Suprapubic skin (tissue), 4 donors: ENCODE data around the gene KCNH8. TPM values are rescaled to one million over a fixed set of nuclear protein-coding genes. Genes with fewer than 3 reads are reported as not detected.
A peak's percentile ranks its signal among the peaks of the same experiment; 100 is the strongest.

ENCODE experiments used
- DNase-seq, 2 donors: peaks; one replicate each; pipeline ENCODE4 v3.0.0-alpha.2; 2019; ENCODE audit warnings: low spot score in 2 of 2
- H3K27ac ChIP-seq: fragments of 200-600 bp; sonication (generic); one replicate; pipeline ENCODE4 v1.5.1; 2019
- H3K27me3 ChIP-seq: fragments of 200-600 bp; sonication (generic); one replicate; pipeline ENCODE4 v1.5.1; 2019
- H3K36me3 ChIP-seq: fragments of 200-600 bp; sonication (generic); one replicate; pipeline ENCODE4 v1.5.1; 2019
- H3K4me1 ChIP-seq: fragments of 200-600 bp; sonication (generic); one replicate; pipeline ENCODE4 v1.5.1; 2019
- H3K4me3 ChIP-seq: fragments of 200-600 bp; sonication (generic); one replicate; pipeline ENCODE4 v1.5.1; 2019; ENCODE audit warnings: mild to moderate bottlenecking
- H3K9me3 ChIP-seq: fragments of 200-600 bp; sonication (generic); one replicate; pipeline ENCODE4 v1.5.1; 2019
- CTCF ChIP-seq, 2 donors: fragments of 200-600 bp in 1 of 2; fragments of 450-650 bp in 1 of 2; sonication (generic) in 1 of 2; IDR thresholded peaks; one replicate each; pipeline ENCODE4 v1.5.1; 2016 to 2019; ENCODE audit warnings: antibody characterized with exemption in 2 of 2, mild to moderate bottlenecking in 1 of 2, moderate library complexity in 1 of 2
- EP300 ChIP-seq: sonication (generic); formaldehyde crosslinking; IDR thresholded peaks from one replicate; pipeline ENCODE4 v1.6.1; 2017; ENCODE audit warnings: antibody characterized with exemption
- POLR2A ChIP-seq, 2 donors: fragments of 450-650 bp; IDR thresholded peaks; one replicate each; pipeline ENCODE4 v1.6.1; 2017; ENCODE audit warnings: antibody characterized with exemption in 2 of 2, mild to moderate bottlenecking in 2 of 2, moderate library complexity in 2 of 2
- POLR2AphosphoS5 ChIP-seq, 3 donors: sonication (generic); formaldehyde crosslinking; IDR thresholded peaks; one replicate each; pipeline ENCODE4 v1.6.1; 2017; ENCODE audit warnings: antibody characterized with exemption in 3 of 3
- WGBS: methylation state at CpG from one replicate; pipeline ENCODE4 v1.1.5; 2018; 5-methylcytosine and 5-hydroxymethylcytosine counted together
- total RNA-seq, 4 donors: library from RNA; depleted of rRNA; stranded (reverse); fragments of >200 nt; gene quantifications; one replicate each; pipeline ENCODE4 v1.1.0, GENCODE V29; 2016

The KCNH8 gene
- total RNA-seq, 4 donors from 2014 or later: 0.40 to 1.6 (median 0.58) TPM

- no peaks in the 10 kb centered on the region for H3K4me1 ChIP-seq
- H3K36me3 ChIP-seq: no peaks in the 10 kb centered on the region
- TF ChIP-seq CTCF (IDR thresholded peaks at IDR 0.05): no peak
- no peak for TF ChIP-seq POLR2A (IDR thresholded peaks at IDR 0.05)
- WGBS: 23% methylated on average over 2 of the region's 2 CpGs
- no peak overlapping the region for H3K27ac ChIP-seq
- H3K27me3 ChIP-seq: no peaks in the 10 kb centered on the region
- no peak for DNase-seq
- no peaks in the 10 kb centered on the region for H3K9me3 ChIP-seq
- H3K4me3 ChIP-seq: no peak overlapping the region
Observed at GRCh38 chr3:19539518-19540392, 391.4 kb downstream of the KCNH8 start.

- H3K36me3 ChIP-seq: no peaks in the 10 kb centered on the region
- no peaks in the 10 kb centered on the region for H3K9me3 ChIP-seq
- TF ChIP-seq POLR2AphosphoS5 (IDR thresholded peaks at IDR 0.05) (no peak), CTCF (IDR thresholded peaks at IDR 0.05) (no peak), EP300 (no peak), POLR2A (IDR thresholded peaks at IDR 0.05) (no peak)
- no peaks in the 10 kb centered on the region for H3K4me1 ChIP-seq
- no peak overlapping the region for H3K4me3 ChIP-seq
- H3K27ac ChIP-seq: no peak overlapping the region
- 81% methylated on average over 3 of the region's 3 CpGs for WGBS
- no peaks in the 10 kb centered on the region for H3K27me3 ChIP-seq
- DNase-seq: no peak
Observed at GRCh38 chr3:19540464-19540863, 392.2 kb downstream of the KCNH8 start.

- 88% methylated on average over 2 of the region's 2 CpGs for WGBS
- H3K4me1 ChIP-seq: no peaks in the 10 kb centered on the region
- H3K9me3 ChIP-seq: no peaks in the 10 kb centered on the region
- H3K36me3 ChIP-seq: no peaks in the 10 kb centered on the region
- no peaks in the 10 kb centered on the region for H3K27me3 ChIP-seq
- no peak for DNase-seq
- no peak overlapping the region for H3K4me3 ChIP-seq
- no peak overlapping the region for H3K27ac ChIP-seq
- TF ChIP-seq EP300: no peak
- no peak for TF ChIP-seq CTCF (IDR thresholded peaks at IDR 0.05)
- no peak for TF ChIP-seq POLR2A (IDR thresholded peaks at IDR 0.05)
- TF ChIP-seq POLR2AphosphoS5 (IDR thresholded peaks at IDR 0.05): no peak
Observed at GRCh38 chr3:19541284-19541683, 393.0 kb downstream of the KCNH8 start.

GRCh38 chr3:19543212-19543841 is 395.0 kb downstream of the KCNH8 start:
- TF ChIP-seq CTCF (IDR thresholded peaks at IDR 0.05) (peak in 1 of 2 donors; percentile 9), POLR2AphosphoS5 (IDR thresholded peaks at IDR 0.05) (no peak)
- Histone ChIP-seq H3K4me1 (no peaks in the 10 kb centered on the region), H3K27ac (no peak overlapping the region), H3K27me3 (no peaks in the 10 kb centered on the region), H3K9me3 (no peaks in the 10 kb centered on the region), H3K4me3 (no peak overlapping the region), H3K36me3 (no peaks in the 10 kb centered on the region)
- WGBS: 38% methylated on average over 4 of the region's 4 CpGs
- no peak for DNase-seq

GRCh38 chr3:19547665-19548464 is 399.6 kb downstream of the KCNH8 start:
- TF ChIP-seq EP300: no peak
- Histone ChIP-seq H3K9me3 (no peaks in the 10 kb centered on the region), H3K27me3 (no peaks in the 10 kb centered on the region), H3K27ac (no peak overlapping the region), H3K36me3 (no peaks in the 10 kb centered on the region), H3K4me1 (no peaks in the 10 kb centered on the region), H3K4me3 (no peak overlapping the region)
- DNase-seq: no peak
- WGBS: 57% methylated on average over 2 of the region's 2 CpGs
